Epithelial cell of proximal tubule (primary cell): Measurements from ENCODE around the gene ADGRA3. TPM values are rescaled to one million over a fixed set of nuclear protein-coding genes. Genes with fewer than 3 reads are reported as not detected.

Experiments used
- DNase-seq: peaks from one replicate; pipeline ENCODE4 v3.0.0-alpha.2; 2011; ENCODE audit warnings: low read depth
- H3K4me3 ChIP-seq: 2 replicates; pipeline ENCODE4 v1.5.1; 2011; ENCODE audit warnings: low read depth, mild to moderate bottlenecking, low read length
- CTCF ChIP-seq: conservative IDR thresholded peaks from 2 replicates; pipeline ENCODE4 v1.5.1; 2012; ENCODE audit warnings: low read depth, mild to moderate bottlenecking, low read length
- total RNA-seq: library from RNA; depleted of rRNA; stranded (reverse); fragments of >200 nt; gene quantifications from 2 replicates; pipeline ENCODE4 v1.2.3, GENCODE V29; 2015

Gene ADGRA3
- total RNA-seq, 1 donor from 2014 or later: 35.3 TPM

DNA sequence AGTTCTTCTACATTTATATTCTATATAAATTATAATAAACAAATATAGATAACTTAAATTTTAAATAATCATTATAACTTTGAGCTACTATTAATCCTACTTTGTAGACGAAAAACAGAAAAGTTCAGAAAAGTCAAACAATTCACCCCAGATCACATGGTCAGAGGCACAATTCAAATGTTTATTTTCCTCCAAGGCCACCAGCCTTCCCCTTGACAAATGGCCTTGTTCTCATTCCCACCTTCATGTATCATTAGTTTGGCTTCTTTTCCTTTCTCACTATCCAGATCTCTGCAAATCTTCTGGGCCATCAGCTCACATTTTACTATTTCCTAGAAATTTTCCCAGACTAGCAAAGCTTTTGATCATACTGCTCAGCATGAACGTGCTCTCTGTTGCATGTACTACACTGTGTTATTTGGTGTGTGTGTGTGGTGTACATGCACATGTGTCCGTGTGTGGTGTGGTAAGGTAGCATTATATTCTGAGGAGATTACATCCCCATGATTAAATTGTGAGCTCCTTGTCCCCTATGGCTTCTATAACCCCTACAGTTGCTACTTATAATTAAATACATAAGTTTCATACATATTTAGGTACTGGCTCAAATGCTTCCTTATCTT is 61.5 kb downstream of the ADGRA3 start:
- no peak overlapping the region for H3K4me3 ChIP-seq
- no peak for TF ChIP-seq CTCF
- no peak for DNase-seq

- no peak for DNase-seq
- TF ChIP-seq CTCF: no peak
- no peak overlapping the region for H3K4me3 ChIP-seq
Observed at GRCh38 chr4:22444813-22445212, 71.1 kb downstream of the ADGRA3 start.

DNA sequence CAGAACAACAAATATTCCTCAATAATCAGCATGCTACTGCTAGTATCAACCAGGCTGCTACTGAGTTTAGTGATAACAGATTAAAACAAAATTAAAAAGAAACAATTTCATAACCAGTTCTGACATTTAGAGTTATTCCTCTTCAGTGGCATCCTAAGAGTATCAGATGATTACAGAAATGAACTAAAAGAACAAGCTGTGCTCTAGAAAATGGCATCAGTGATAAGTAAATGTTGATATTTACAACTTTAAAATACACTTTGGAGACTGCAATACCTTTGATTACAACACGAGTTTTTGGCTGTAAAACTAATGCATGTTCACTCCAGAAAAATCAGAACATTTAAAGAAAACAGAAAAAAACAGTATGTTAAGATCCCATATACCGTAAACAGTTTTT is 72.9 kb downstream of the ADGRA3 start:
- no peak overlapping the region for H3K4me3 ChIP-seq
- DNase-seq: no peak
- no peak for TF ChIP-seq CTCF

- DNase-seq: no peak
- no peak overlapping the region for H3K4me3 ChIP-seq
- no peak for TF ChIP-seq CTCF
Observed at GRCh38 chr4:22440999-22441398, 74.9 kb downstream of the ADGRA3 start.

- no peak overlapping the region for H3K4me3 ChIP-seq
- DNase-seq: no peak
- TF ChIP-seq CTCF: no peak
Observed at GRCh38 chr4:22439947-22440346, 75.9 kb downstream of the ADGRA3 start.

DNA sequence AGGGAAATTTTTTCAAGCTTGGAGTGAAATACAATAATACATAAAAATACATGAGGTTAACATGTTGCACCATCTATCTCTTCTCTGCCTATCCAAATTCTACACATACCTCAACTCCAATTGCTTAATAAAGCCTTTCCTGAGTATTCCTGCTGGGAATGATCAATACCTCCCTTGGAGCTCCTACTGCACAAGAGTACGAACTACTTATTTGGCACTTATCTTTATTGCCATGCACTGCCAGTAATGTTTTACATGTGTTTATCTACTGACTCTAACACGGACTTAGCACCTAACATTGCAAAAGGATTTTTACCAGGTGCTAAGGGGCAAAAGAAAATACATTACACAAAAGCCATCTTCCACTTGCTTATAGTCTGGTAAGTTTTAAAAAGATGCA is 80.2 kb downstream of the ADGRA3 start:
- DNase-seq: no peak
- no peak overlapping the region for H3K4me3 ChIP-seq
- TF ChIP-seq CTCF: no peak

DNA sequence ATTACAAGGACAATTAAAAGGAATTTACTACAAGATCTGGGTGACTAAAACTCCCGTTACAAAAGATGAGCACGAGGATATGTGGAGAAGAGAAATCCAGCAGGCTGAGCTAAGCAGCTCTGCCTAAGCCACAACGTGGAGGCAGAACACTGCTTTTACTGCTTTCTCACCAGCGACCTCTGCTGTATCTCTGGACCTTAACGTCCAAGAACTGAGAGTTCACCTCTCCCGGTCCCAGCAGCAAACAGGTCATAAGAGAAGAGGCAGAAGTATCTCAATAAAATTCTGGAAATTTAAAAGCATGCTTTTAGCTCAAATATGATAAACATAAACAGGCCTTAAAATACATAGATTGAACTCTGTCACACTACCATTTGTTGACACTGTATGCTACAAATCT is 81.0 kb downstream of the ADGRA3 start:
- TF ChIP-seq CTCF: peak; percentile 69
- DNase-seq: peak; percentile 31
- H3K4me3 ChIP-seq: no peak overlapping the region
